Activated CD4-positive, alpha-beta T cell treated with anti-CD3 and anti-CD28 coated beads for 36 hours (primary cell): Measurements from ENCODE around the gene FBXO22. TPM values are rescaled to one million over a fixed set of nuclear protein-coding genes. Genes with fewer than 3 reads are reported as not detected.
"Not testable (repeated sequence)": the region's sequence is repeated elsewhere in the genome, so short reads cannot be mapped to it uniquely, and the experiment has no call there.

Source experiments
- ATAC-seq: fragments of 200-7000 bp; cut with Tn5 transposase; one replicate; pipeline ENCODE4 v1.10.0; 2021; ENCODE audit warnings: mild to moderate bottlenecking, moderate library complexity
- CTCF ChIA-PET: fragments of 350-600 bp; sonication (Branson Sonifier 250); formaldehyde crosslinking; loops from one replicate; lab custom pipeline; 2021; ENCODE audit warnings: antibody characterized with exemption; lab: Charles Lee
- POLR2A ChIA-PET: fragments of 350-600 bp; sonication (Branson Sonifier 250); formaldehyde crosslinking; loops from one replicate; lab custom pipeline; 2021; ENCODE audit warnings: antibody characterized with exemption, inconsistent platforms; lab: Charles Lee
- DNase-seq: peaks from one replicate; pipeline ENCODE4 v3.0.0-alpha.2; 2020
- H3K27ac Mint-ChIP-seq: one replicate; pipeline ENCODE4 v1.8.0; 2021; ENCODE audit warnings: mixed read lengths
- H3K27me3 Mint-ChIP-seq: one replicate; pipeline ENCODE4 v1.8.0; 2021; ENCODE audit warnings: mixed read lengths
- H3K36me3 Mint-ChIP-seq: one replicate; pipeline ENCODE4 v1.8.0; 2021; ENCODE audit warnings: low read depth, mixed read lengths
- H3K4me1 Mint-ChIP-seq: one replicate; pipeline ENCODE4 v1.8.0; 2021; ENCODE audit warnings: mixed read lengths
- H3K4me3 Mint-ChIP-seq: one replicate; pipeline ENCODE4 v1.8.0; 2021; ENCODE audit warnings: mild to moderate bottlenecking, moderate library complexity, mixed read lengths
- H3K9me3 Mint-ChIP-seq: one replicate; pipeline ENCODE4 v1.8.0; 2021; ENCODE audit warnings: low read depth, mixed read lengths
- intact Hi-C, 2 experiments: fragments of 100-400 bp; cut with DNase I in 1 of 2; cut with micrococcal nuclease in 1 of 2; formaldehyde crosslinking; loops; one replicate each; pipeline versions ENCODE4 v1.14.2 to v1.15.1; 2022 to 2024; cut with DNase I, micrococcal nuclease
- total RNA-seq, 2 experiments: library from RNA; stranded (reverse); gene quantifications; one replicate each; pipeline ENCODE4 v1.2.3, GENCODE V29; 2021

The FBXO22 gene
- total RNA-seq, 2 experiments from 2014 or later = 51.4 to 59.2 TPM

GRCh38 chr15:75982468-75982867, 78.8 kb downstream of the FBXO22 start:
- POLR2A ChIA-PET = no interaction called here
- no peak for DNase-seq
- no peaks in the 10 kb centered on the region for H3K4me1 Mint-ChIP-seq
- intact Hi-C loops = no loop called here
- no peak for ATAC-seq
- no peaks in the 10 kb centered on the region for H3K9me3 Mint-ChIP-seq
- peaks cover 12% of the 10 kb centered on the region for H3K27me3 Mint-ChIP-seq
- no peaks in the 10 kb centered on the region for H3K36me3 Mint-ChIP-seq
- no peak overlapping the region for H3K27ac Mint-ChIP-seq
- CTCF ChIA-PET = interaction anchor here (1.1 to 1.3 kb wide), 2 partner anchors 10 to 53 kb away, joined by 3 read pairs; no protein-coding TSS in a partner anchor
- H3K4me3 Mint-ChIP-seq = no peak overlapping the region

- intact Hi-C loops, H3K36me3 Mint-ChIP-seq, ATAC-seq, H3K27ac Mint-ChIP-seq, POLR2A ChIA-PET, H3K9me3 Mint-ChIP-seq, H3K27me3 Mint-ChIP-seq, H3K4me3 Mint-ChIP-seq, DNase-seq, H3K4me1 Mint-ChIP-seq: not testable (repeated sequence)
- CTCF ChIA-PET = interaction anchor here (1.2 kb wide), 1 partner anchor 24 kb away, joined by 3 read pairs; no protein-coding TSS in a partner anchor
These were observed 81.0 kb downstream of the FBXO22 start for GRCh38 chr15:75984706-75985105.

- H3K9me3 Mint-ChIP-seq = no peaks in the 10 kb centered on the region
- H3K27ac Mint-ChIP-seq = no peak overlapping the region
- H3K4me3 Mint-ChIP-seq = no peak overlapping the region
- no peaks in the 10 kb centered on the region for H3K4me1 Mint-ChIP-seq
- ChIA-PET CTCF (interaction anchor here (1.2 kb wide), 1 partner anchor 25 kb away, joined by 3 read pairs; no protein-coding TSS in a partner anchor), POLR2A (no interaction called here)
- no peak for ATAC-seq
- no peak for DNase-seq
- intact Hi-C loops = no loop called here
- no peaks in the 10 kb centered on the region for H3K36me3 Mint-ChIP-seq
- H3K27me3 Mint-ChIP-seq = no peaks in the 10 kb centered on the region
These were observed 82.3 kb downstream of the FBXO22 start for GRCh38 chr15:75985971-75986370.

DNA sequence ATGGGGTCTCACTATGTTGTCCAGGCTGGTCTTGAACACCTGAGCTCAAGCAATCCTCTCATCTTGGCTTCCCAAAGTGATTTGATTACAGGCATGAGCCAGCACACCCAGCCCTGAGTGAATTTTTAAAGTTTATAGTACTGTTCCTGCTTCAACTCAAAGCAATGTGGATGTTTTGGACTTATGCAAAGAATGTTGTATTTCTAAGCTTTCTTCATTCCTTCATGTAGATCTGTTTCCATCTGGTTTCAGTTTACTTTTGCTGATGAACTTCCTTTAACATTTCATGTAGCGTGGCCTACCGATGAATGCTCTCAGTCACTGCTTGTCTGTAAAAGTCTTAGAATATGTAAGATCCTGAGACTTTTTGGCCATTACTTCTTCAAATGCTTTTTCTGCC, 85.4 kb downstream of the FBXO22 start:
- Mint-ChIP-seq H3K36me3 (no peaks in the 10 kb centered on the region), H3K4me3 (no peak overlapping the region), H3K9me3 (peaks cover 3% of the 10 kb centered on the region), H3K27ac (no peak overlapping the region), H3K4me1 (no peaks in the 10 kb centered on the region), H3K27me3 (no peaks in the 10 kb centered on the region)
- ChIA-PET POLR2A (no interaction called here), CTCF (no interaction called here)
- DNase-seq = no peak
- intact Hi-C loops = no loop called here
- no peak for ATAC-seq

GRCh38 chr15:75989875-75990274, 86.2 kb downstream of the FBXO22 start:
- ATAC-seq (no peak), DNase-seq (no peak)
- peaks cover 3% of the 10 kb centered on the region for H3K9me3 Mint-ChIP-seq
- no peaks in the 10 kb centered on the region for H3K4me1 Mint-ChIP-seq
- intact Hi-C loops = no loop called here
- no peak overlapping the region for H3K27ac Mint-ChIP-seq
- no peak overlapping the region for H3K4me3 Mint-ChIP-seq
- POLR2A ChIA-PET = no interaction called here
- H3K36me3 Mint-ChIP-seq = no peaks in the 10 kb centered on the region
- no peaks in the 10 kb centered on the region for H3K27me3 Mint-ChIP-seq
- CTCF ChIA-PET = interaction anchor here (0.7 kb wide), 1 partner anchor 8 kb away, joined by 3 read pairs; no protein-coding TSS in a partner anchor

Other genes with a start within 250 kb of the FBXO22 start
- gene CSPG4, start 191.0 kb upstream of the FBXO22 start, total RNA-seq = not detected
- gene UBE2Q2, start 60.4 kb upstream of the FBXO22 start, total RNA-seq = 10 to 100 TPM; 14.9 to 15.1 TPM
- gene NRG4, start 108.5 kb downstream of the FBXO22 start, total RNA-seq = not detected
- not detected for gene TMEM266, start 156.1 kb downstream of the FBXO22 start, total RNA-seq